ENCODE results near the gene DOCK11. TPM values are rescaled to one million over a fixed set of nuclear protein-coding genes. Genes with fewer than 3 reads are reported as not detected.
"Not testable (repeated sequence)": the region's sequence is repeated elsewhere in the genome, so short reads cannot be mapped to it uniquely, and the experiment has no call there.

Gene DOCK11
- total and polyA plus RNA-seq, 9 of the 15 experiments (the other 6 are each of a cell fraction or from before 2014, with no cell fraction given): 41.8 to 77.8 (median 50.9) TPM

GRCh38 chrX:118470721-118471347 lies 24.8 kb upstream of the DOCK11 start:
- H3K9me1 ChIP-seq (ENCODE audit: control insufficient read depth, insufficient read depth, low read length); ATAC-seq; in situ Hi-C loops (cut with MboI); H3K4me1 ChIP-seq (replicated peaks in 1 of 2; ENCODE audit: control insufficient read depth in 2 of 2, insufficient read depth in 2 of 2, low read length in 2 of 2); H3K4me2 ChIP-seq (ENCODE audit: insufficient read depth, low read length); DNase-seq (ENCODE audit: extremely low read depth in 1 of 4, low spot score in 3 of 4); BruUV-seq (replicated peaks); H3K27ac ChIP-seq (ENCODE audit: extremely low read depth, low read depth, low read length); H3K9me3 ChIP-seq (replicated peaks; ENCODE audit: control insufficient read depth, insufficient read depth, low read depth, low read length); H3K4me3 ChIP-seq; H3K9ac ChIP-seq (ENCODE audit: insufficient read depth in 1 of 2, low read depth in 2 of 2, low read length in 2 of 2); H3K79me2 ChIP-seq (ENCODE audit: control insufficient read depth, insufficient read depth, low read length); H2AFZ ChIP-seq (ENCODE audit: low read depth, low read length); H3K36me3 ChIP-seq (ENCODE audit: control insufficient read depth, insufficient read depth, low read length); intact Hi-C loops (cut with micrococcal nuclease); CTCF ChIA-PET (ENCODE audit: low intra/inter-chr PET ratio); H3K27me3 ChIP-seq (ENCODE audit: control insufficient read depth in 2 of 2, insufficient read depth in 2 of 2, low read length in 2 of 2); H4K20me1 ChIP-seq (replicated peaks; ENCODE audit: control insufficient read depth, insufficient read depth, low read length); FAIRE-seq: not testable (repeated sequence)
- POLR2A ChIA-PET: interaction anchor here (0.8 kb wide), 1 partner anchor 131 kb away, joined by 3 read pairs; no protein-coding TSS in a partner anchor
- 56% methylated on average over 5 of the region's 5 CpGs for WGBS (ENCODE audit: insufficient coverage, low coverage, missing lambda C conversion rate)
- TF ChIP-seq C11orf30 (IDR thresholded peaks at IDR 0.05; ENCODE audit: low read depth) (peak; percentile 44; the same call in 1 of the 2 replicates), MAFG (tag; conservative IDR thresholded peaks at IDR 0.05) (peak; percentile 49), ASH1L (IDR thresholded peaks at IDR 0.05; ENCODE audit: borderline replicate concordance, low read depth, partially characterized antibody) (peak; percentile 63), MBD2 (IDR thresholded peaks at IDR 0.05; ENCODE audit: borderline replicate concordance, low read depth) (peak; percentile 36; the same call in 1 of the 2 replicates), ZNF316 (IDR thresholded peaks at IDR 0.05) (peak; percentile 82), FOS (IDR thresholded peaks at IDR 0.05; ENCODE audit: extremely low read depth, insufficient read length) (peak; percentile 27)
- TF ChIP-seq, protein P1, sequence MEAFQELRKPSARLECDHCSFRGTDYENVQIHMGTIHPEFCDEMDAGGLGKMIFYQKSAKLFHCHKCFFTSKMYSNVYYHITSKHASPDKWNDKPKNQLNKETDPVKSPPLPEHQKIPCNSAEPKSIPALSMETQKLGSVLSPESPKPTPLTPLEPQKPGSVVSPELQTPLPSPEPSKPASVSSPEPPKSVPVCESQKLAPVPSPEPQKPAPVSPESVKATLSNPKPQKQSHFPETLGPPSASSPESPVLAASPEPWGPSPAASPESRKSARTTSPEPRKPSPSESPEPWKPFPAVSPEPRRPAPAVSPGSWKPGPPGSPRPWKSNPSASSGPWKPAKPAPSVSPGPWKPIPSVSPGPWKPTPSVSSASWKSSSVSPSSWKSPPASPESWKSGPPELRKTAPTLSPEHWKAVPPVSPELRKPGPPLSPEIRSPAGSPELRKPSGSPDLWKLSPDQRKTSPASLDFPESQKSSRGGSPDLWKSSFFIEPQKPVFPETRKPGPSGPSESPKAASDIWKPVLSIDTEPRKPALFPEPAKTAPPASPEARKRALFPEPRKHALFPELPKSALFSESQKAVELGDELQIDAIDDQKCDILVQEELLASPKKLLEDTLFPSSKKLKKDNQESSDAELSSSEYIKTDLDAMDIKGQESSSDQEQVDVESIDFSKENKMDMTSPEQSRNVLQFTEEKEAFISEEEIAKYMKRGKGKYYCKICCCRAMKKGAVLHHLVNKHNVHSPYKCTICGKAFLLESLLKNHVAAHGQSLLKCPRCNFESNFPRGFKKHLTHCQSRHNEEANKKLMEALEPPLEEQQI (IDR thresholded peaks at IDR 0.05): peak; percentile 14; the same call in 1 of the 2 replicates
